LNCaP clone FGC (cell line): Measurements from ENCODE around the gene LYSET.

Experiments
- DNase-seq: peaks from one replicate; pipeline ENCODE4 v3.0.0-alpha.2; 2011; ENCODE audit warnings: low read depth
- H3K4me3 ChIP-seq: 2 replicates; pipeline ENCODE4 v1.5.1; 2011; ENCODE audit warnings: mild to moderate bottlenecking, low read depth, low read length, control low read depth
- CTCF ChIP-seq: IDR thresholded peaks from 2 replicates; pipeline ENCODE4 v1.5.1; 2012; ENCODE audit warnings: mild to moderate bottlenecking; ENCODE audit not compliant: control insufficient read depth, insufficient read depth; ENCODE audit errors: extremely low read depth

LYSET gene

GRCh38 chr14:93175492-93175891 is 9.6 kb upstream of the LYSET start:
- no peak overlapping the region for H3K4me3 ChIP-seq
- TF ChIP-seq CTCF = no peak
- no peak for DNase-seq

DNA sequence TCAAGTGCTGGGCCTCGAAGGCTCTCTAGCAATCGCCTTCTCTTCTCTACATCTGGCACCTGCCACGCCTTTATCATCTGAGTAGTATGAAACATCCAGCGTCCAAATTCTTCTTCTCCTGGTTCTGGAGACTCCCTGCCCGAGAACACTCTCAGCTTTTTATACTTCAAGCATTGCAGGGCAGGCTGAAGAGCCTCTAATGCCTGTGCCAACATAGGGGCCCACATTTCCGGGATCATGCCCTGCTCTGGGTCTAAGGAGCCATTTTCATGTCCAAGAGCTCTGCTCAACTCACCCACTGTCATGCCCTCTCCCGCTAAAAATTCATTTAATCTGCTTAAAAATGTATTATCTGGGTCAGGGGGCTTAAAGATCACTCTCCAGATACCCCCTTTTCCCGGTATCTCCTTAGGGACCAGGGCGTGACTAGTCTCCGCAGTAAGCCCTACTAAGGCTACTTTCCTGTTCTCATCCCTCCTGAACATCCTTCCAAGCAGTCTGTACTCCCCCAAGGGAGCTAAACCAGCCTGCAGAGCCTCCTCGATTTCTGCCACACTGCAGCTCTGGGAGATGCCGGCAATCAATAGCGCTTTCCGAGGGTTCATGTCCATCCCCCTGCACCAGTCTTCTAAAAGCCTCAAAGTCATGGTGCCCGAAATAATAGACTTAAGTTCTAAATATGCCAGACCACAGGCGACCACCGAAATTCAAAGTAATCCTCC is 1.4 kb upstream of the LYSET start:
- DNase-seq = no peak
- TF ChIP-seq CTCF = no peak

GRCh38 chr14:93185349-93185720 is 218 bp downstream of the LYSET start:
- no peak for DNase-seq
- peak overlapping the region; percentile 97 for H3K4me3 ChIP-seq
- TF ChIP-seq CTCF = no peak

More for the DNA sequence above, 1.4 kb upstream of the LYSET start:
- peak overlapping the region; percentile 97 for H3K4me3 ChIP-seq

DNA sequence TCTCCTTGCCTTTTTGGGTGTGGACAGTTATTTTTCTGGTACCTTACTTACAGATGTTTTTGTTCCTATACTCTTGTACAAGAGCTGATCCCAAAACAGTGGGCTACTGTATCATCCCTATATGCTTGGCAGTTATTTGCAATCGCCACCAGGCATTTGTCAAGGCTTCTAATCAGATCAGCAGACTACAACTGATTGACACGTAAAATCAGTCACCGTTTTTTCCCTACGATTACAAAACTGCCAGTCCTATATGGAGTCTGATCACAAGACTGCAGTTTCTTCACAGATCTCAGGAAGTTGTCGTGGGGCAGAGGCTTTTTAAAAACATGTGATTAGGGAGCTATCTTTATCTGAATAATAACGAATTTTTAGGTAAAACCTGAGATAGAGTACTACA is 1.3 kb downstream of the LYSET start:
- DNase-seq = no peak
- H3K4me3 ChIP-seq = peak overlapping the region; percentile 97
- no peak for TF ChIP-seq CTCF

GRCh38 chr14:93186956-93187355 is 1.8 kb downstream of the LYSET start:
- TF ChIP-seq CTCF = no peak
- H3K4me3 ChIP-seq = no peak overlapping the region
- DNase-seq = no peak

DNA sequence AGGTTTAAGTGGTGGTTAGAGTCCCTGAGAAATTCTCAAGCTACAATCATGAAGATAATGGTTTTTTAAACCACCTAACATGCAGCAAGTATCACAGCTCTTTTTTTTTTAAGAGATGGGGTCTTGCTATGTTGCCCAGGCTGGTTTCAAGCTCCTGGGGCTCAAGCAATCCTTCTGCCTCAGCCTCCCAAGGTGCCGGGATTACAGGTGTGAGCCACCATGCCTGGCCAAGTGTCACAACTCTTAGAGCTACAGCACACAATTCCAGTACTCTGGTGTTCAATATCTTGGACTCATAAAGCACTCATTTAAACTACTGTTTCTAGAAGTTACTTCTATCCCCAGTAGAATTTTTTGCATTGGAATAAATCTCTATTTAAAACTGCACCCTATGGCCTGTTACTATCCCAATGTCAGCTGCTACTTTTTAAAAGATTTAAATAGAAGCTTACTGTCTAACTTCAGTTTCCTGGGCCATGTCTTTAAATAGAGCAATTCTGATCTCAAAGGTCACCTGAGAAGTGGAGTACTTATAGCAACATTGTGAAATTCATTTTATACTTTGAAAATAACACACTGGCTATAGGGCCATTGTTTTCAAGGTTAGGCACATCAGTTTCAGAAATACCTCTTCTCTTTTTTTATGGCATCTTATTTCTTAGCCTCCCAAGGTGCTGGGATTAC is 10.3 kb downstream of the LYSET start:
- DNase-seq = no peak
- no peak overlapping the region for H3K4me3 ChIP-seq
- no peak for TF ChIP-seq CTCF
